ENCODE results near the gene CACNA1S.

- no peak for TF ChIP-seq CTCF (IDR thresholded peaks at IDR 0.05)
- no peak for TF ChIP-seq POLR2AphosphoS5 (IDR thresholded peaks at IDR 0.05)
- no peak for TF ChIP-seq POLR2A (IDR thresholded peaks at IDR 0.05)
- TF ChIP-seq EP300 (IDR thresholded peaks at IDR 0.05), result no peak
These were observed 13.1 kb downstream of the CACNA1S start for GRCh38 chr1:201098992-201099677.
